NCI-H2227 treated with DMSO at 0.1 percent for 48 hours (cell line): ENCODE data around the gene THEMIS2.
A peak's percentile ranks its signal among the peaks of the same experiment; 100 is the strongest.
"Not testable (repeated sequence)": the region's sequence is repeated elsewhere in the genome, so short reads cannot be mapped to it uniquely, and the experiment has no call there.

Experiments
- DNase-seq: peaks from one replicate; lab custom pipeline; 2025; lab: John Stamatoyannopoulos, UW

Gene THEMIS2

GRCh38 chr1:27872059-27872801 is at the start of gene THEMIS2:
THEMIS2 (plus strand) TSS chr1:27872544; CDS start chr1:27872572, 28 bp downstream.
- peak; percentile 39 for DNase-seq

DNA sequence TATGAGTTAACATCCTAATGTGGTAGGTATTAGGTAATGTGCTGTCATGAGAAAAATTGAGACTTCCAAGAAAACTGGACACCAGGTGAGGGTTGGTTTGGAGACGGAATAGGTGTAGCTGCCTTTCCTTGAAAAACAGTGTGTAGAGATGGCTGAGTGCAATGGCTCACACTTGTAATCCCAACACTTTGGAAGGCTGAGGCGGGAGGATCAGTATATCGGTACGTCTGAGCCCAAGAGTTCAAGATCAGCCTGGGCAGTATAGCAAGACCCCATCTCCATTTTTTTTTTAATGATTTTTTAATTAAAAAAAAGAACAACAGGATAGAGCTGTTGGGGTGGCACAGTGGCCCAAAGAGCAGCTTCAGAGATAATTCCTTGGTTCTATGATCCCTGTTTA is 48.6 kb upstream of the THEMIS2 start:
- DNase-seq: no peak

GRCh38 chr1:27824411-27824810 is 47.9 kb upstream of the THEMIS2 start:
- no peak for DNase-seq

GRCh38 chr1:27829339-27829960 is 42.9 kb upstream of the THEMIS2 start:
- not testable (repeated sequence) for DNase-seq

GRCh38 chr1:27830621-27831440 is 41.5 kb upstream of the THEMIS2 start, which contains the start of gene PPP1R8:
PPP1R8 (plus strand) TSS chr1:27830782; CDS start chr1:27830836, 54 bp downstream.
- DNase-seq: peak; percentile 97

GRCh38 chr1:27831568-27832410 is 40.6 kb upstream of the THEMIS2 start:
- DNase-seq: no peak

DNA sequence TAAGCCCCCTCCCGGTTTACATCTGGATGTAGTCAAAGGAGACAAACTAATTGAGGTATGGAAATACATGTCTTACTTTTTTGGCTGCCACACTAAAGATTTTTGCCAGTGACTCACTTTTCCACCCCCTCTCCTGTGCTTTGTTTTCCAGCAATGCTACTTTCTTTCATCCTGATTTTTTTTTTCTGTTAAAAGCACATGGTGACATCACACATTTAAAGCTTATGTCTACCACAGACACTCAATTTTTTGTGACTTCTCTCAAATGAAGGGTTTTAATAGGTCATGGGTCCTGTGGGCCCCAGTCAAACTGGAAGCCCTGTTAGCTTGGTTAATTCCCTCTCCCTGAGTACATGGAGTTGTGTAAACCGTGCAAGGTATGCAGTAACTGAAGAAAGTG is 39.6 kb upstream of the THEMIS2 start:
- DNase-seq: no peak

DNA sequence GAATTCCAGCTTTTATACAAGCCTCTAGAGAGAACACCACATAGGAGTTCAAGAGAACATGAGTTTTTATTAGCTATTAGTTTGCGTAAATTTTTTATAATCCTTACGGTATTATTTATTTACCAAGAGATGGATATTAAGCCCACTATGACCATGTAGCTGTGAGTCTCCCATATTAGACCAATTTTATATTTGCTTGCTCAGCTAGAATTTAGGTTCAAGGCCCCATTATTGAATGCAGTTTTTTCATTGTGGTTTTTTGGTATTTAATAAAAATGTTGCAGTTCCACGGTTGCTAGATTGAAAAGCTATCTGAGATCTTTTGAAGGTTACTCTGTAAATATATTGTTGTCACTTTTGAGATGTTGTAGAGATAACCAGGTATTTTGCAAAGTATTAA is 38.9 kb upstream of the THEMIS2 start:
- no peak for DNase-seq

DNA sequence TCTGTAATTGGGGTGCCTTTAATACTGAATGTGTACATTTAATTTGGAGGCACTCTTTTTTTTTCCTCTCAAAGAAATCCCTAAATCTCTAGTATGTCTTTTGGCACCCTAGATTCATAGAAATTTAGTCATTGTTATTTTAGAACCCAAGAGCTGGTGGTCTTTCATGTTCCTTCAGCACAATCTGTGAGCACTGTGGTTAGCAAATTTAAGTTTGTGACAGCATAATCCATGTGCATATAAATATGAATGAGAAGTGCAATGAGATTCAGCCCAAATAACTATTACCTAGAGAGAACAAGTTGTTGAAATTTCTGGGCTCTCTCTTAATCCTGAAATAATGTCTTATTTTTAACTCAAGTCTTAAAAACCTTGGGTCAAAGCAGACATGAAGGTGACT is 37.3 kb upstream of the THEMIS2 start:
- no peak for DNase-seq

DNA sequence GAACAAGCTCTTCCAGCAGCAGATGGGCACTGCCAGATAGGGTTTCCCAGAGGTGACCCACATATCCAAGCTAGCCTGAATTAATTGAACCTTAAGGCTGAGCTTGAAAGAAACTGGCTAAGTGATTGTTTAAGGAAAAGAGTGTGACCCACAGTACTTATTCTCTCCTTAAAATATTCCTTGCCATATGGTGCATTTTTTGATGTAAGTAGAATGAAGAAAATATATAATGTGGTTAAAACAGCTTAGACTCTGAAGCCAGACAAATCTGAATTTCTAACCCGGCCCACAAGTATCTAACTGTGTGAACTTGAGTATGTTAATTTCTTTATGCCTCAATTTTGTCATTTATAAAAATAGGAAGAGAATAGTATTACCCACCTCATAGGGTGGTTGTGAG is 36.8 kb upstream of the THEMIS2 start:
- no peak for DNase-seq

DNA sequence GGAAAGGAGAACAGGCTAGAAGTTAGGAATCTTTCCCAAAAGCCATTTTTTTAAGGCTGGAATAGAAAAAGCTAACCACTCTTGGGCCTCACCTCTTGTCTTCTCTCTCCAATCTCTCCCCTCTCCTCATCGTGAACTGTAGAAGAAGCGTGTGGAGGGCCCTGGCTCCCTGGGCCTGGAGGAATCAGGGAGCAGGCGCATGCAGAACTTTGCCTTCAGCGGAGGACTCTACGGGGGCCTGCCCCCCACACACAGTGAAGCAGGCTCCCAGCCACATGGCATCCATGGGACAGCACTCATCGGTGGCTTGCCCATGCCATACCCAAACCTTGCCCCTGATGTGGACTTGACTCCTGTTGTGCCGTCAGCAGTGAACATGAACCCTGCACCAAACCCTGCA is 22.4 kb upstream of the THEMIS2 start:
- DNase-seq: no peak

GRCh38 chr1:27855085-27855484 is 17.3 kb upstream of the THEMIS2 start:
- DNase-seq: no peak

DNA sequence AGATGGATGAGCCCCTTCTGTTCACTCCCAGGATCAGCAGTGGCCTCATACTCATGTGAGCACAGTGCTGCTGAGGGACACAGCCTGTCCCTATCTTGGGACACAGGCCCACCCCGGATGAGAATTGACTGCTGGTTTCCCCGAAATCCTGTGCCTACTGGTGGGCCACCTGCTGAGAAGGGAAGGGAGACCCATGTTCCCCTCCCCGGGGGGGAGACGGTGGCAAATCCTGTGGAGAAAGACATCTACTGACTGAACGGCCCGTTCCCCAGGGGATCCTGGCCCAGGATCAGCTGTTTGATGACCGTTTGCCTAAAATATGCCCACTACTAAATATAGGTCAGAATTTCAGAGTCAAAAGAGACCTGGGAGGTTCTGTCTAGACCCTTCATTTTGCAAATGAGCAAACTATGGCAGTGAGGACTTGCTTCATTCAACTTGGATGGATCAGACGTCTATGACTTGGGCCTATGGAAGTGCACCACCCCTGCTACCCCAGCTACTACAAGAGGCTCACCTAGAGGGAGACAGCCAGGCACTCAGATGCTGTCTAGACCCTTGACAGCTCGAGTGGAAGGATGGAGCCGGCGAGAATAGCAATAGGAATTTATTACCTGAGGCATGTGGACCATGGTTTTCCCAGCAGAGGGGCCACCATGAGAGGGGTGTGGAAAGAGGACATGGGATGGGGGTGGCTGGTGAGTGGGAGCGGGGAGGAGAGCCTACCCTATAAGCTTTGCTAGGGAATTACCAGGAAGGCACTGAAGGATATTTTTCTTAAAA is 15.6 kb upstream of the THEMIS2 start:
- DNase-seq: no peak

- not testable (repeated sequence) for DNase-seq
Observed at GRCh38 chr1:27857552-27857951, 14.8 kb upstream of the THEMIS2 start.

GRCh38 chr1:27858072-27858948 is 14.0 kb upstream of the THEMIS2 start:
- peak; percentile 72 for DNase-seq

- DNase-seq: no peak
Observed at GRCh38 chr1:27858949-27859576, 13.3 kb upstream of the THEMIS2 start.

GRCh38 chr1:27861436-27861835 is 10.9 kb upstream of the THEMIS2 start:
- no peak for DNase-seq

DNA sequence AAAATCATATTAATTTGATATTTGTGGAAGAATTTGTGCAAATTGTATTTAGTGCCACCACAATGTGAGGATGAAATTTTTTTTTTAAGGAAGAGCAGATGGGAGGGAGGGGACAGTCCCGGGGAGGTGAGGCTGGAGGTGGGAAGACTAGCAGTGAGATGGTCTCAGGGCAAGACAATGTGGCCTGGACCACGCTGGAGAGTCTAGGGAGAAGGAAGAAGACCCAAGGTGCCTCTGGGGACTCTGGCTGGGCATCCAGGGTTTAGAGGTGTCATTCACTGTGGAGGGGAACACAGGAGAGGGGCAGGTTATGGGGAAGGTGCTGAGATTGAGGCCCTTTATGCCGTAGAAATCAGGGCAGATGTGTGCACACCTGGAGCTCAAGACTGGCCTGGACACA is 10.3 kb upstream of the THEMIS2 start:
- no peak for DNase-seq
